HG03196 (cell line): Measurements from ENCODE around the gene SORL1.

ENCODE experiments used
- ATAC-seq: cut with Tn5 transposase; IDR thresholded peaks from one replicate; pipeline ENCODE4 v1.9.1; 2021; ENCODE audit not compliant: unreplicated experiment

The SORL1 gene

GRCh38 chr11:121561240-121561639, 109.1 kb downstream of the SORL1 start:
- no peak for ATAC-seq

GRCh38 chr11:121561716-121562115, 109.6 kb downstream of the SORL1 start:
- no peak for ATAC-seq

DNA sequence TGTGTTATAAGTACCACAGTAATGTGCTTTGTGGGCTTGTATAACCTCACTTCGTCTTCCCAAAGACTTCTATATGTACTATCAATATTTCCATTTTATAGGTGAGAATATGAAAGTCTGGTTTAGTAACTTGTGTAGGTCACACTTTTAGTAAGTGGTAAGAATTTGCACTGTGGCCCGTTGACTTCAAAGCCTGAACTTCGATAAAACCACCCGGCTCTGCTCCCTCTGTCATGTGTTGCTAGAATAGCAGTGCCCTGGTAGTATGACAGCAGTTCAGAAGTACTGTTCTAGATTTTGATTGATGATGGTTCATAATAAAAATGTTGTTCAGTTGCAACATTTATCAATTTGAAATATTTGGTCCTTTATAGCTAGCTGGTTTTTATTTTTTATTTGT, 110.9 kb downstream of the SORL1 start:
- no peak for ATAC-seq

DNA sequence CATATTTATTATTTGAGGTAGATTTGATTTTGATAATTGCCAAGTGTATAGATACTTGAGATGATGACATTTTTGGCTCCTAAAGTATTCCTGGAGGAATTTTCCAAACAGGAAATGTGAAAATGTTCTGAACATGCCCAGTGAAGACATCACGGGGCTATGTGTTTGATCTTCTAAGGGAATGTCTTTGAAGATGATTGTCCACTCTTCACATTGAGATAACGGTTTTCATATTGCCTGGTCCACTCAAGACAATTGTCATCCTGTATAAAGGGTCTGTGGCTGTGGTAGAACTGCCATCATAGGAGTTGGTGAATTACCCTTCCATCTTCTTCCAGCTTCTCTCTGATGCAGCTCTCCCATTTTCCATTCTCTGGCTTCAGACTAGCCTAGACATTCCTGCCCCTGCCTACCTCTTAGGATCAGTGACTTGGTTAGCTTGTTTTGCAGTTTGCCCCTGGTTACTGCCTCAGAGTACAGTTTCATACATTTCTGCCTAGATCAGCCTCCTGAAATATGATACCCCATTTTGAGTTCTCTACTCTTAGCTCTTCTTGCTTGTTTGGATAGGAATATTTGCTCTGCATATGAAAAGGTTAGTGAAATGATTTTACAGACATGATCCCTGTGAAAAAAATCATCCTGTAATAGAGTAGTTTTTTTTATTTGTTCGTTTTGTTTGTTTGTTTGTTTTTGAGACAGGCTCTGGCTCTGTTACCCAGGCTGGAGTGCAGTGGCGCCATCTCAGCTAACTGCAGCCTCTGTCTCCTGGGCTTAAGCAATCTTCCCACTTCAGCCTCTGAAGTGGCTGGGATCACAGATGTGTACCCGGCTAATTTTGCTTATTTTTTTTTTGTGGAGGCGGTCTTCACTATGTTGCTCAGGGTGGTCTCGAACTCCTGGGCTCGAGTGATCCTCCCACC, 112.0 kb downstream of the SORL1 start:
- ATAC-seq = no peak

DNA sequence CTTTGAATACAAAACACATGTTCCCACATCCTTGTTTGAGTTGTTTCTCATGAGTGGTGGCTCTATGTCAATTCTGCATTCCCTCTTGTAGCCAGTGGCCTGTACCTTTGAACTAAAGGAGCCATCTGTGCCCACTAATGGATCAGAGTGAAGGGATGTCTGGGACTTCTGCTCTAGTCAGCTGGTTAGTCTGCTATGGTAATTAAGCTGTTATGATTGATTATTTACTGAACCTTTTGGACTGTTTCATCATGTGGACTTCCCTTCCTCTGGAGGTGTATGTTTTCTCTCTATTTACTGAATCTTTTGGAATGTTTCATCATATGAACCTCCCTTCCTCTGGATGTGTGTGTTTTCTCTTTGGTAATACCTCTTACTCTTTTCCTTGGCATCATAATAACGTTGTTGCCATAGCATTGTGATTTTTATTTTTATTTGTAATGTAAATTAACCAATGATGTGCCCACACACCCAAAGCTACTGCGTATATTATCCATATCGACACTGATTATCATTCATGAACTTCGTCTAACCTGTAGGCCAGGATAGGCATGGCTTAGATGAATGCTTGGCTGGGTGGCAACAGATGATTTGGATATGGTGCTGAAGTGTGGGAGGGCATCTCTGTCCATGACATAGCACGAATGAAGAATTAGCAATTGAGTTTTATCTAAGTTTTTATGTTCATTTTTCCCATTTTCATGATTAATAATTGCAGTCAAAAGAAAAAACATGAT, 113.0 kb downstream of the SORL1 start:
- no peak for ATAC-seq

GRCh38 chr11:121566279-121567168, 114.4 kb downstream of the SORL1 start:
- ATAC-seq = no peak

DNA sequence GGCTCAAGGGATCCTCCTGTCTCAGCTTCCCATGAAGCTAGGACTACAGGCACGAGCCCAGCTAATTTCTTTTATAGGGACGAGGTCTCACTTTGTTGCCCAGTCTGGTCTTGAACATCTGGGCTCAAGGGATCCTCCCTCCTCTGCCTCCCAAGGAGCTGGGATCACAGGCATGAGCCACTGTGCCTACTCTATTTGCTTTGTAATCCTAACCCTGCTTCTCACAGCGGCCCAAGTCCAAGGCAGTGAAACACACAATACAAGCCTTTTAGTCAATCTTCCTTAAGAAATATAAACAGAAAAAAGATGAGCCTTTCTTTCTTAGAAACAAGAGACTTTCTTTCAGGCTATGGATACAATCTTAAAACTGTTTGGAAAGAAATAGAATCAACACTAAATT, 115.9 kb downstream of the SORL1 start:
- no peak for ATAC-seq

GRCh38 chr11:121569332-121570299, 117.5 kb downstream of the SORL1 start:
- ATAC-seq = peak; percentile 98

GRCh38 chr11:121570453-121570852, 118.3 kb downstream of the SORL1 start:
- ATAC-seq = no peak

- ATAC-seq = no peak
These were observed 119.4 kb downstream of the SORL1 start for GRCh38 chr11:121571506-121571905.

DNA sequence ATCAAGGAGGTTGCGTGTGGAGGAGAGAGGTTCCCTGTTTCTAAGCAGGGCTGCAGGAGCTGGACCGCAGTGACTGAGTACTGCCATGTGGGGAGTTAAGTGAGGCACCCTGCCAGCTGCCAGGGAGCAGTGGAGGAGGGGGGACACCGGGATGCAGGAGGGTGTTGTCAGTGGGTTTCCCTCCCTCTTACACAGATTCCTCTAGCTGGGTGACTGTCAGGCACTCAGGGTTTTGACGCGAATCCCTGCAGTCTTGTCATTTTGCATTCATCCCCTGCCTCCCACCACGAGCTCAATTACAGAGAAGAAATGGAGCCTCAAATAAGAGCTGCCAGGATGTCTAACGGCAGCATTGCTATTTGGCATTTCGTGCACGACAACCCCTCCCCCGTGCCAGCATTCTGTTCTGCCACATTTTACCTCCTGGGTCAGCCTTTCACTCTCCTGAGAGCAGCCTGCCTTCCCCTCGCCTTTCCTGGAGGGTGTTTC, 120.5 kb downstream of the SORL1 start:
- ATAC-seq = no peak

- ATAC-seq = no peak
These were observed 122.7 kb downstream of the SORL1 start for GRCh38 chr11:121574801-121575200.

DNA sequence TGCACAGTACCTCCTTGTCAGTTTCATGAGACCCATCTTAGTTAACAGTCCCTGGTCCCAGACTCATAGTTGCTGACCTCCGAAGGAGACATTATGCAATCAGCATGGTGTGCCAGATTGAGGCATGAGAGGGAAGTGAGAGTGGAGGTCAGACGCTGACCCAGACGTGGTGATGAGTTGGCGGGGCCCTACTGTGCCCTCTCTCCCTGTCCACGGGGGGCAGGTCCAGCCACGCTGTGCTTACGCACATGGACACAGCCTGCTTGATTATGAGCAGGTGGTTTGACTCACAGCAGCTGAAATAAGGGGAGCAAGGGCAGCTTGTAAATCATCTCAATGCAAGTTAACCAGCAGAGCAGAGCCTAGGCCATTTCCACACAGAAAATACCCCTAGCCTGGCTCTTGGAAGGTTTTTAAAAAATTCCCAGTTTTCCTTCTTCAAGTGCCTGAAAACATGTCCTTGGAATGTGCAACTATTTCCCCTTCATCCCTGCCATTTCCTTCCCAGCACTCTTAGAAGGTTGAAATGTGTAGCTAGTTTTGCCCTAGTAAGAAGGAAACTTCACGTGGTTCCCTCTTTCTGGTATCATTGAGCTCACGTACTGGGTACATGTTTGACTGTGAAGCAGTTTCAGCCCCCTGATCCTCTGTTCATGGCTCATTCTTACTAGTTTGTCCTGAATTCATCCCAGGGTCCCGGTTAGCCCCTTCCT, 123.3 kb downstream of the SORL1 start:
- ATAC-seq = peak; percentile 57

DNA sequence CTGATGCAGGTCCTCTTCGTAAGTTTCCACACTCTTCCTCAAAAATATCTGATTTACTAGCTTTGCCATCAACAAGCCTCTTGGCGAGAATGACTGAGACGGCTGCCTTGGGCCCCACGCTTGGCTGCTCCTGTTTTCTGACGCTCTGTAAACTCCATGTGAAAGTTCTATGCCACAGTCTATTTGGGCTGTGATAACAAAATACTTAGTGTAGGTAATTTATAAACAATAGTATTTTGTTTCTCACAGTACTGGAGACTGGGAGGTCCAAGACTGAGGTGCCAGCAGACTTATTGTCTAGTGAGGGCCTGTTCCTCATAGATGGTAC, 123.8 kb downstream of the SORL1 start:
- ATAC-seq = peak; percentile 21

GRCh38 chr11:121576531-121576930, 124.4 kb downstream of the SORL1 start:
- ATAC-seq = no peak

- no peak for ATAC-seq
These were observed 125.2 kb downstream of the SORL1 start for GRCh38 chr11:121577106-121577848.

GRCh38 chr11:121578251-121578976, 126.3 kb downstream of the SORL1 start:
- no peak for ATAC-seq

GRCh38 chr11:121580154-121580553, 128.0 kb downstream of the SORL1 start:
- no peak for ATAC-seq
